HepG2 (cell line): Measurements from ENCODE around the gene CBX5. TPM values are rescaled to one million over a fixed set of nuclear protein-coding genes. Genes with fewer than 3 reads are reported as not detected.

Experiments
- CENPT ChIP-seq: sonication (generic); formaldehyde crosslinking; IDR thresholded peaks from 2 replicates; pipeline ENCODE4 v1.8.0; 2022; ENCODE audit warnings: low read depth, mild to moderate bottlenecking, moderate library complexity, missing genetic modification reagents
- DMAP1 ChIP-seq: IDR thresholded peaks from 2 replicates; pipeline ENCODE4 v1.6.1; 2016
- FOXA3 ChIP-seq: IDR thresholded peaks from 2 replicates; pipeline ENCODE4 v1.6.1; 2016; ENCODE audit warnings: missing genetic modification reagents, missing compliant biosample characterization
- FOXP1 ChIP-seq, 2 experiments: fragments of 450-650 bp in 1 of 2; IDR thresholded peaks; 2 replicates each; pipeline ENCODE4 v1.6.1; 2017 to 2018; ENCODE audit warnings: antibody characterized with exemption in 1 of 2
- FOXP4 ChIP-seq: sonication (generic); formaldehyde crosslinking; IDR thresholded peaks from 2 replicates; pipeline ENCODE4 v1.4.0; 2020; ENCODE audit warnings: missing genetic modification reagents
- GATAD1 ChIP-seq: IDR thresholded peaks from 2 replicates; pipeline ENCODE4 v1.6.1; 2016; ENCODE audit warnings: missing genetic modification reagents, missing compliant biosample characterization
- HMG20B ChIP-seq: conservative IDR thresholded peaks from 2 replicates; pipeline ENCODE4 v1.6.1; 2016; ENCODE audit warnings: missing genetic modification reagents, missing compliant biosample characterization
- HNRNPH1 ChIP-seq: fragments of 200-400 bp; formaldehyde crosslinking; optimal IDR thresholded peaks from 2 replicates; pipeline ENCODE3; 2017; ENCODE audit warnings: mild to moderate bottlenecking, low read depth, low read length
- PHF20 ChIP-seq: sonication (generic); formaldehyde crosslinking; IDR thresholded peaks from 2 replicates; pipeline ENCODE4 v1.5.0; 2020; ENCODE audit warnings: mild to moderate bottlenecking, missing genetic modification reagents
- POLR2AphosphoS5 ChIP-seq: IDR thresholded peaks from 2 replicates; pipeline ENCODE4 v1.6.1; 2012; ENCODE audit warnings: low read depth, low read length
- REL ChIP-seq: sonication (generic); formaldehyde crosslinking; conservative IDR thresholded peaks from 2 replicates; pipeline ENCODE4 v1.8.0; 2022; ENCODE audit warnings: mild to moderate bottlenecking, missing genetic modification reagents, moderate library complexity
- ZFY ChIP-seq: sonication (generic); formaldehyde crosslinking; IDR thresholded peaks from 2 replicates; pipeline ENCODE4 v1.4.0; 2020; ENCODE audit warnings: missing genetic modification reagents
- ZNF143 ChIP-seq: sonication (generic); formaldehyde crosslinking; IDR thresholded peaks from 2 replicates; pipeline ENCODE4 v1.4.0; 2020; ENCODE audit warnings: missing genetic modification reagents
- ZNF225 ChIP-seq: sonication (generic); formaldehyde crosslinking; IDR thresholded peaks from 2 replicates; pipeline ENCODE4 v1.4.0; 2020; ENCODE audit warnings: mild to moderate bottlenecking, missing genetic modification reagents
- ZNF296 ChIP-seq: sonication (generic); formaldehyde crosslinking; conservative IDR thresholded peaks from 2 replicates; pipeline ENCODE4 v1.5.0; 2020; ENCODE audit warnings: mild to moderate bottlenecking, missing genetic modification reagents
- ZNF335 ChIP-seq: sonication (generic); formaldehyde crosslinking; IDR thresholded peaks from 2 replicates; pipeline ENCODE4 v1.4.0; 2020; ENCODE audit warnings: missing genetic modification reagents
- ZNF441 ChIP-seq: sonication (generic); formaldehyde crosslinking; IDR thresholded peaks from 2 replicates; pipeline ENCODE4 v1.7.0; 2021; ENCODE audit warnings: missing genetic modification reagents, borderline replicate concordance
- ZNF564 ChIP-seq: sonication (generic); formaldehyde crosslinking; IDR thresholded peaks from 2 replicates; pipeline ENCODE4 v1.8.1; 2023; ENCODE audit warnings: mild to moderate bottlenecking, missing genetic modification reagents
- ZNF660 ChIP-seq: sonication (generic); formaldehyde crosslinking; IDR thresholded peaks from 2 replicates; pipeline ENCODE4 v1.5.1; 2020; ENCODE audit warnings: mild to moderate bottlenecking, low read depth, missing genetic modification reagents, borderline replicate concordance
- ZNF687 ChIP-seq: sonication (generic); formaldehyde crosslinking; IDR thresholded peaks from 2 replicates; pipeline ENCODE4 v1.5.1; 2020; ENCODE audit warnings: mild to moderate bottlenecking, missing genetic modification reagents, moderate library complexity
- ZNF709 ChIP-seq: sonication (generic); formaldehyde crosslinking; IDR thresholded peaks from 2 replicates; pipeline ENCODE4 v1.5.0; 2020; ENCODE audit warnings: mild to moderate bottlenecking, missing genetic modification reagents
- polyA plus RNA-seq, 8 experiments: library from polyadenylated mRNA; depleted of rRNA in 3 of 8; stranded (reverse) in 7 of 8; unstranded in 1 of 8; fragments of >200 nt; fragmentation: Illumina TruSeq in 4 of 8; extraction: Trizol in 4 of 8; gene quantifications; 2 replicates each; pipeline versions ENCODE4 v1.2.1 to v1.2.3, GENCODE V29; 2011 to 2016; ENCODE audit warnings: low read depth in 4 of 8, missing spikeins in 1 of 8, mixed read lengths in 1 of 8; ENCODE audit not compliant: insufficient read depth in 1 of 8
- total RNA-seq, 5 experiments: library from RNA; depleted of rRNA; stranded (reverse); fragments of >200 nt; fragmentation: Illumina TruSeq; extraction: Trizol; gene quantifications; 2 replicates each; pipeline ENCODE4 v1.2.3, GENCODE V29; 2016; ENCODE audit warnings: low read depth in 1 of 5
- TF ChIP-seq, protein P1 (sequence below): conservative IDR thresholded peaks from 2 replicates; pipeline ENCODE4 v1.6.1; 2018; ENCODE audit warnings: missing genetic modification reagents

The CBX5 gene
- total and polyA plus RNA-seq, 2 of the 13 experiments (the other 11 are each of a cell fraction or from before 2014, with no cell fraction given), result 16.0 to 22.2 TPM

GRCh38 chr12:54279632-54280467, at the start of gene CBX5 (continued):
- TF ChIP-seq, protein P1, sequence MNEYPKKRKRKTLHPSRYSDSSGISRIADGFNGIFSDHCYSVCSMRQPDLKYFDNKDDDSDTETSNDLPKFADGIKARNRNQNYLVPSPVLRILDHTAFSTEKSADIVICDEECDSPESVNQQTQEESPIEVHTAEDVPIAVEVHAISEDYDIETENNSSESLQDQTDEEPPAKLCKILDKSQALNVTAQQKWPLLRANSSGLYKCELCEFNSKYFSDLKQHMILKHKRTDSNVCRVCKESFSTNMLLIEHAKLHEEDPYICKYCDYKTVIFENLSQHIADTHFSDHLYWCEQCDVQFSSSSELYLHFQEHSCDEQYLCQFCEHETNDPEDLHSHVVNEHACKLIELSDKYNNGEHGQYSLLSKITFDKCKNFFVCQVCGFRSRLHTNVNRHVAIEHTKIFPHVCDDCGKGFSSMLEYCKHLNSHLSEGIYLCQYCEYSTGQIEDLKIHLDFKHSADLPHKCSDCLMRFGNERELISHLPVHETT, result no peak
- peak; percentile 31; the same call in 1 of the 2 replicates for TF ChIP-seq FOXA3
- 0 out of 2 replicates have a peak, but pooled peaks have one; percentile 17 for TF ChIP-seq ZNF143 (CRISPR knock-in tag)
- TF ChIP-seq DMAP1 (CRISPR knock-in tag), result peak; percentile 61; the same call in 1 of the 2 replicates
- TF ChIP-seq GATAD1 (CRISPR knock-in tag), result peak; percentile 67
- no peak for TF ChIP-seq ZNF441 (CRISPR knock-in tag)
- TF ChIP-seq HNRNPH1, result no peak
- TF ChIP-seq ZNF564 (CRISPR knock-in tag), result 0 out of 2 replicates have a peak, but pooled peaks have one; percentile 19
- TF ChIP-seq POLR2AphosphoS5, result peak; percentile 92
- peak; percentile 74 for TF ChIP-seq ZFY
- TF ChIP-seq FOXP1 (IDR thresholded peaks at IDR 0.05), result no peak
- TF ChIP-seq FOXP1 (CRISPR knock-in tag; IDR thresholded peaks at IDR 0.05), result 0 out of 2 replicates have a peak, but pooled peaks have one; percentile 4
- 0 out of 2 replicates have a peak, but pooled peaks have one; percentile 54 for TF ChIP-seq ZNF709 (CRISPR knock-in tag)
- TF ChIP-seq ZNF687 (CRISPR knock-in tag), result peak; percentile 95
- no peak for TF ChIP-seq ZNF225
- TF ChIP-seq ZNF296 (CRISPR knock-in tag), result no peak
- no peak; the same call in 1 of the 2 replicates for TF ChIP-seq REL (CRISPR knock-in tag)
- TF ChIP-seq FOXP4 (CRISPR knock-in tag), result peak; percentile 34
- peak; percentile 56 for TF ChIP-seq PHF20
- TF ChIP-seq ZNF335, result no peak
- no peak for TF ChIP-seq ZNF660
- no peak for TF ChIP-seq CENPT
- no peak for TF ChIP-seq HMG20B (CRISPR knock-in tag)
